ENCODE data around the gene KLF6.

- TF ChIP-seq POLR2A (IDR thresholded peaks at IDR 0.05) (no peak), CTCF (IDR thresholded peaks at IDR 0.05) (no peak), EP300 (IDR thresholded peaks at IDR 0.05; ENCODE audit: low read depth) (no peak), POLR2AphosphoS5 (IDR thresholded peaks at IDR 0.05) (no peak)
Observed at GRCh38 chr10:3831608-3832007, 46.6 kb upstream of the KLF6 start.

All from transverse colon (tissue), 4 donors.